HG03064 (cell line): ENCODE results near the gene ANKRD6.

Source experiments
- ATAC-seq: cut with Tn5 transposase; IDR thresholded peaks from one replicate; pipeline ENCODE4 v1.9.1; 2021; ENCODE audit warnings: low read depth; ENCODE audit not compliant: unreplicated experiment

ANKRD6 gene

DNA sequence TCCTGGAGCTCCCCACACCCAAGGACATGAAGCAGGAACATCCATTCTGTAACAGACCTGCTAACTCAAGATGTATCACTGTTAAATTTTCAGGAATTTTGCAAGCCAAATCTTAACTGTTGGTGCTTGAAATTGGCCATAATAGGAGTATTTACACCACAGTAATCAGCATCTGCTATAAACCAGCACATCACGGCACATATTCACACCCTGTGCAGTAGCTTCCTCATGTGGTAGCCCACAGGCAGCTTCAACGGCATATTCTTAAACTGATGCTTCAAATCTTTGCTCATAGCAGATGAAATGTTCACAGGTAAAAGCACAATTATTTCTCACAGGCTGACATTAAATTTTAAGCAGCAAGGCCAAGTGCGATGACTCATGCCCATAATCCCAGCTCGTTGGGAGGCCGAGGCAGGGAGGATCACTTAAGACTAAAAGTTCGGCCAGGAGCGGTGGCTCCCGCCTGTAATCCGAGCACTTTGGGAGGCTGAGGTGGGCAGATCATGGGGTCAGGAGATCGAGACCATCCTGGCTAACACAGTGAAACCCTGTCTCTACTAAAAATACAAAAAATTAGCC, 249.1 kb downstream of the ANKRD6 start:
- ATAC-seq, result no peak

DNA sequence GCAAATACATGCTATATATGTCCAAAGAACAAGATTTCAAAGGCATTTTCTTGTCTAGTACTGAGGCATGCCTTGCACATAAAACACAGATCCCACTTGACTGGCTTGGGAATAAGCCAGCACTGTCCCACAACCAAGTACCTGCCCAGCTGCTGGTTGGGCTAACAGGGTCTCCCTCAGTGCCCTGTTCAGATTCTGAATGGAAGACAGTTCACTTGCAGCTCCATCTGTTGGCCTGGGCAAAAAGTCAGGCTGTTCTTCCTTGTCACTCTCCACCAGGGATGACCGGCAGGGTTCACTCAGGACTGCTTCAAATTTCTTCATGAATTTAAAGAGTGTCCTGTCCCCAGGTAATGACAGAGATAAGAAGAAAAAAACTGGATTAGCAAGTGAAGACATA, 250.0 kb downstream of the ANKRD6 start:
- ATAC-seq, result no peak
